ENCODE measurements around the gene OXSM. TPM values are rescaled to one million over a fixed set of nuclear protein-coding genes. Genes with fewer than 3 reads are reported as not detected.

OXSM gene
- total RNA-seq, 2 experiments from 2014 or later, result 10.7 to 12.0 TPM

DNA sequence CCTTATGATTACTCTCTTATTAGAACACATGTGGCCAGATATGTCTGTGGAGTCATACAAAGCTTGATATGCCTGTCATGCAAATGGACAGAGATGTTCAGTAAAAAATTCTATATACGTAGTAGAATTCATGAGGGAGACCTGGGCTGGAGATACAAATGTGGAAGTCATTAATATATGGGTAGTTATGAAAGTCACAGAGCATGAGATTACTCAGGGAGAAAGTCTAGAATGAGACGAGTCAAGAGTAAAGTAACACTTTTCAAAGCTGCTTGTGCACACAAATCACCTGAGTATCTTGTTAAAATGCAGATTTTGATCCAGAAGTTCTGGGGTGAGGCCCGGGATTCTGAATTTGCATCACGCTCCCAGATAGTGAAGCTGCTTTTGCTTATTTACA lies 28.4 kb downstream of the OXSM start:
- no peaks in the 10 kb centered on the region for H3K36me3 Mint-ChIP-seq
- no peak for ATAC-seq
- peaks cover 18% of the 10 kb centered on the region for H3K27me3 Mint-ChIP-seq
- no peak overlapping the region for H3K27ac Mint-ChIP-seq
- H3K4me1 Mint-ChIP-seq, result peaks cover 7% of the 10 kb centered on the region
- no peaks in the 10 kb centered on the region for H3K9me3 Mint-ChIP-seq (ENCODE audit: low read depth)
- no peak for DNase-seq
- H3K4me3 Mint-ChIP-seq, result no peak overlapping the region
- CTCF ChIA-PET, result interaction anchor here (0.8 kb wide), 1 partner anchor 39 kb away, joined by 3 read pairs; no protein-coding TSS in a partner anchor

DNA sequence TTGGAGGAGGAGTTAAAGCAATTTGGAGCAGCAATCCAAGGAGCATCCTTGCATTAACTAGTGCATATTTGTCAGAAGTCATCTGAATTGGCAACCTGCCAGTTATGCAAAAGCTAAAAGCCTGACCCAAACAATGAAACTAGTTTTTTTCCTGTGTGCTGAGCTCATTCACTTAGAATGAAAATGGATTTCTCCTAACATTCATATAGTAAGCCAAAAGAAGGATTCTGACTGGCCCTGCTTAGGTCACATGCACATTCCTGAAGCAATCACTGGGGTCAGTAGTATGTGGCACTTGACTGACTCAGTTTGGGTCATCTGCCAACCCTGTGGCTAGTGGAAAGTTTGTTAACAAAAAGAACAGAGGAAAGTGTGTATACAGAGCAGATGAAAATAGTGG lies 30.5 kb downstream of the OXSM start:
- ATAC-seq (no peak), DNase-seq (no peak)
- no peak overlapping the region for H3K4me3 Mint-ChIP-seq
- peaks cover 12% of the 10 kb centered on the region for H3K27me3 Mint-ChIP-seq
- CTCF ChIA-PET, result interaction anchor here (1.1 kb wide), 1 partner anchor 36 kb away, joined by 3 read pairs; no protein-coding TSS in a partner anchor
- H3K9me3 Mint-ChIP-seq (ENCODE audit: low read depth), result no peaks in the 10 kb centered on the region
- H3K27ac Mint-ChIP-seq, result no peak overlapping the region
- peaks cover 7% of the 10 kb centered on the region for H3K4me1 Mint-ChIP-seq
- no peaks in the 10 kb centered on the region for H3K36me3 Mint-ChIP-seq

DNA sequence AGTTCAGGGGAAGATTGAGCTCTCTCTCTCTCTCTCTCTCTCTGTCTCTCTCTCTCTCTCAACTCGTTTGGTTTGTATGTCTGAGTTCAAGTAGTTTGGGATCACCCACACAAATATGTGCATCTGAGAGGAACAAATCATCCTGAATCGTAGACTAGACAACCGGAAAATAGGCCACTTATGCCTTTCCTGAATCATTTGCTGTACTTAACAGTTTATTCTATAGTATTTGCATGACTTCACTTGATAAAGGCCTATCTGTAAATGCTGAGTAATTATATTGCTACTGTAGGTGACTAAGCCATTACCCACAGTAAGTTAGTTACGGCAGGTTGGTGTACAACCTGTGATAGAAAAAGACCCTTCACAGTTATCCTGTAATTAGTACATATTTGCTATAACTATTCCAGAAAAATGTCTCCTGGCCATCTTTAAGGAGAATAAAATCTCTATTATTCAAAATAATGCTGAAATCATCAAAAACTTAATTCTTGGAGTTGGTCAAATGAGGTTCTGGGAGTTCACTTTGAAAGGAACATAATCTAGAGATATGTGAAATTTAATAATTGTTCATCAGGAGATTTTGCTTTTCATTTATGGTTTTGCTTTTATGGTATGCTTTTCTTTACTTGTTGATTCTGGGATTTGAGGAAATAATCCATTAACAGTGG lies 31.1 kb downstream of the OXSM start:
- no peaks in the 10 kb centered on the region for H3K36me3 Mint-ChIP-seq
- no peak for ATAC-seq
- no peak overlapping the region for H3K27ac Mint-ChIP-seq
- H3K4me1 Mint-ChIP-seq, result peaks cover 9% of the 10 kb centered on the region
- CTCF ChIA-PET, result no interaction called here
- H3K27me3 Mint-ChIP-seq, result peaks cover 12% of the 10 kb centered on the region
- H3K4me3 Mint-ChIP-seq, result no peak overlapping the region
- H3K9me3 Mint-ChIP-seq (ENCODE audit: low read depth), result no peaks in the 10 kb centered on the region
- no peak for DNase-seq

- Mint-ChIP-seq H3K27me3 (peaks cover 7% of the 10 kb centered on the region), H3K4me1 (peaks cover 12% of the 10 kb centered on the region), H3K27ac (no peak overlapping the region), H3K9me3 (ENCODE audit: low read depth) (no peaks in the 10 kb centered on the region), H3K4me3 (no peak overlapping the region), H3K36me3 (no peaks in the 10 kb centered on the region)
- CTCF ChIA-PET, result no interaction called here
- ATAC-seq (no peak), DNase-seq (no peak)
These were observed 32.1 kb downstream of the OXSM start for GRCh38 chr3:25821746-25822573.

- H3K9me3 Mint-ChIP-seq (ENCODE audit: low read depth), result no peaks in the 10 kb centered on the region
- no peak overlapping the region for H3K4me3 Mint-ChIP-seq
- H3K4me1 Mint-ChIP-seq, result peaks cover 9% of the 10 kb centered on the region
- no peak for ATAC-seq
- DNase-seq, result no peak
- H3K27ac Mint-ChIP-seq, result no peak overlapping the region
- CTCF ChIA-PET, result no interaction called here
- H3K27me3 Mint-ChIP-seq, result peaks cover 7% of the 10 kb centered on the region
- no peaks in the 10 kb centered on the region for H3K36me3 Mint-ChIP-seq
These were observed 33.4 kb downstream of the OXSM start for GRCh38 chr3:25823314-25823713.

- Mint-ChIP-seq H3K9me3 (ENCODE audit: low read depth) (no peaks in the 10 kb centered on the region), H3K27ac (no peak overlapping the region), H3K4me3 (no peak overlapping the region), H3K36me3 (no peaks in the 10 kb centered on the region), H3K4me1 (peaks cover 9% of the 10 kb centered on the region), H3K27me3 (peaks cover 4% of the 10 kb centered on the region)
- CTCF ChIA-PET, result no interaction called here
- DNase-seq, result no peak
- no peak for ATAC-seq
These were observed 36.6 kb downstream of the OXSM start for GRCh38 chr3:25826510-25826909.

- H3K9me3 Mint-ChIP-seq (ENCODE audit: low read depth), result no peaks in the 10 kb centered on the region
- no peak overlapping the region for H3K4me3 Mint-ChIP-seq
- CTCF ChIA-PET, result interaction anchor here (1.1 to 2.6 kb wide), 2 partner anchors 14 to 182 kb away, joined by 3 to 13 read pairs; no protein-coding TSS in a partner anchor
These were observed 40.7 kb downstream of the OXSM start for GRCh38 chr3:25830373-25831280.

DNA sequence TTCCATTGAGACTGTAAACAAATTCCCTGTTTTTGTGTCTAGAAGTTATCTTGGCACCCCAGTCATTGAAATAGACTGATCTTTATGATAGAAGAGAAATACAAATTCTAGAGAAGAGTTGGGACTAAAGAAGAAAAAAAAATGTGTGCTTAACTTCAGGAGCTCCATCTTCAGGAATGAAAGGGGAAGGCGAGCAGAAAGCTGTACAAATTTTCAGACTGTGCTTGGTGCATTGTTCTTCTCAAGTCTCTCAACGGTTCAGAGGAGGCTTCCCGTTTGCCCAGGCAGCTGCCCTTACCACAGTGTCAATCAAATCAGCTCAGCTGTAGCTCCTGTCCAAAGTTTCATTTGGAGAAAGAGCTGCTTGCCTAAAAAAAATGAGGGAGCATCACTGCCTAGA lies 41.7 kb downstream of the OXSM start:
- Mint-ChIP-seq H3K4me3 (no peak overlapping the region), H3K9me3 (ENCODE audit: low read depth) (no peaks in the 10 kb centered on the region)
- CTCF ChIA-PET, result interaction anchor here (0.8 to 2.6 kb wide), 3 partner anchors 14 to 183 kb away, joined by 3 to 13 read pairs (median 3); partner anchors contain the start of gene NGLY1

More at GRCh38 chr3:25830373-25831280, 40.7 kb downstream of the OXSM start:
- Mint-ChIP-seq H3K27me3 (peaks cover 2% of the 10 kb centered on the region), H3K4me1 (peaks cover 9% of the 10 kb centered on the region), H3K27ac (no peak overlapping the region), H3K36me3 (no peaks in the 10 kb centered on the region)
- no peak for ATAC-seq
- no peak for DNase-seq

GRCh38 chr3:25834346-25834745 lies 44.5 kb downstream of the OXSM start:
- Mint-ChIP-seq H3K27ac (no peak overlapping the region), H3K9me3 (ENCODE audit: low read depth) (no peaks in the 10 kb centered on the region), H3K27me3 (peaks cover 2% of the 10 kb centered on the region), H3K4me1 (peaks cover 6% of the 10 kb centered on the region), H3K4me3 (no peak overlapping the region), H3K36me3 (peaks cover 5% of the 10 kb centered on the region)
- DNase-seq, result no peak
- CTCF ChIA-PET, result no interaction called here
- no peak for ATAC-seq

More for the DNA sequence above, 41.7 kb downstream of the OXSM start:
- Mint-ChIP-seq H3K4me1 (peaks cover under 1% of the 10 kb centered on the region), H3K27me3 (peaks cover 2% of the 10 kb centered on the region), H3K27ac (no peak overlapping the region), H3K36me3 (no peaks in the 10 kb centered on the region)
- DNase-seq, result no peak
- ATAC-seq, result no peak

- DNase-seq, result no peak
- Mint-ChIP-seq H3K4me3 (no peak overlapping the region), H3K27ac (no peak overlapping the region), H3K36me3 (peaks cover 5% of the 10 kb centered on the region), H3K4me1 (peaks cover 6% of the 10 kb centered on the region), H3K27me3 (peaks cover 2% of the 10 kb centered on the region), H3K9me3 (ENCODE audit: low read depth) (no peaks in the 10 kb centered on the region)
- ATAC-seq, result no peak
- CTCF ChIA-PET, result interaction anchor here (0.9 kb wide), 1 partner anchor 20 kb away, joined by 3 read pairs; no protein-coding TSS in a partner anchor
These were observed 46.7 kb downstream of the OXSM start for GRCh38 chr3:25836579-25836978.

DNA sequence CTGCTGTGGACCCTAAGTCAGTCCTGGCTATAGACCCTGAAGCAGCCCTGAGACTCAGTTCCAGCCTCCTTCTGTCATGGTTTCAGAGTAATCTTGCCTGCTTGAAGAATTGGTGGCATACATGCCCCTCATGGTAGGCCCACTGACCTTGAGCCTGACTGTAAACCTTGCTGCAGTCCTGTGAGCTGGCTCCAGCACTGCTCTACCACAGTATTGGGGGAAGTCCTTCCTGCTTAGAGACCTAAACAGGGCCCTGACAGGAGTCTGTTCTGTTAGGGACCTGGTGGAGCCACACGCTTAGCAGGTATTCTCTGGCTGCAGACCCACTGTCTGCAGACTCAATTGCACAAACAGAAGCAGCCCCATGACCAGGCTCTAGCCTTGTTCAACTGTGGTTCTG lies 47.1 kb downstream of the OXSM start:
- CTCF ChIA-PET, result interaction anchor here (1.4 kb wide), 1 partner anchor 13 kb away, joined by 4 read pairs; no protein-coding TSS in a partner anchor
- Mint-ChIP-seq H3K27me3 (peaks cover 2% of the 10 kb centered on the region), H3K9me3 (ENCODE audit: low read depth) (no peaks in the 10 kb centered on the region), H3K27ac (no peak overlapping the region), H3K4me3 (no peak overlapping the region), H3K36me3 (peaks cover 5% of the 10 kb centered on the region), H3K4me1 (peaks cover 6% of the 10 kb centered on the region)
- ATAC-seq (no peak), DNase-seq (no peak)

GRCh38 chr3:25840099-25840498 lies 50.2 kb downstream of the OXSM start:
- DNase-seq (no peak), ATAC-seq (no peak)
- Mint-ChIP-seq H3K27me3 (peaks cover 8% of the 10 kb centered on the region), H3K4me1 (peaks cover 6% of the 10 kb centered on the region), H3K36me3 (peaks cover 5% of the 10 kb centered on the region), H3K9me3 (ENCODE audit: low read depth) (no peaks in the 10 kb centered on the region), H3K4me3 (no peak overlapping the region), H3K27ac (no peak overlapping the region)
- CTCF ChIA-PET, result no interaction called here

GRCh38 chr3:25843332-25843731 lies 53.4 kb downstream of the OXSM start:
- H3K36me3 Mint-ChIP-seq, result peaks cover 2% of the 10 kb centered on the region
- no peak overlapping the region for H3K27ac Mint-ChIP-seq
- H3K4me1 Mint-ChIP-seq, result no peaks in the 10 kb centered on the region
- no peaks in the 10 kb centered on the region for H3K9me3 Mint-ChIP-seq (ENCODE audit: low read depth)
- CTCF ChIA-PET, result no interaction called here
- ATAC-seq (no peak), DNase-seq (no peak)
- peaks cover 9% of the 10 kb centered on the region for H3K27me3 Mint-ChIP-seq
- H3K4me3 Mint-ChIP-seq, result no peak overlapping the region
